Peyer's patch (tissue), 4 donors: ENCODE measurements around the gene CYP4Z1.

Source experiments
- POLR2A ChIP-seq, 2 donors: fragments of 450-650 bp; IDR thresholded peaks; one replicate each; pipeline ENCODE4 v1.5.1; 2017; ENCODE audit warnings: antibody characterized with exemption in 2 of 2, mild to moderate bottlenecking in 2 of 2, moderate library complexity in 2 of 2
- TF ChIP-seq, protein P1 (sequence below), 6 experiments: fragments of 450-650 bp in 4 of 6; fragments of 200-600 bp in 2 of 6; sonication (generic) in 1 of 6; IDR thresholded peaks; one replicate each; pipeline ENCODE4 v1.5.1; 2017 to 2019; ENCODE audit warnings: antibody characterized with exemption in 6 of 6, mild to moderate bottlenecking in 3 of 6, moderate library complexity in 1 of 6

DNA sequence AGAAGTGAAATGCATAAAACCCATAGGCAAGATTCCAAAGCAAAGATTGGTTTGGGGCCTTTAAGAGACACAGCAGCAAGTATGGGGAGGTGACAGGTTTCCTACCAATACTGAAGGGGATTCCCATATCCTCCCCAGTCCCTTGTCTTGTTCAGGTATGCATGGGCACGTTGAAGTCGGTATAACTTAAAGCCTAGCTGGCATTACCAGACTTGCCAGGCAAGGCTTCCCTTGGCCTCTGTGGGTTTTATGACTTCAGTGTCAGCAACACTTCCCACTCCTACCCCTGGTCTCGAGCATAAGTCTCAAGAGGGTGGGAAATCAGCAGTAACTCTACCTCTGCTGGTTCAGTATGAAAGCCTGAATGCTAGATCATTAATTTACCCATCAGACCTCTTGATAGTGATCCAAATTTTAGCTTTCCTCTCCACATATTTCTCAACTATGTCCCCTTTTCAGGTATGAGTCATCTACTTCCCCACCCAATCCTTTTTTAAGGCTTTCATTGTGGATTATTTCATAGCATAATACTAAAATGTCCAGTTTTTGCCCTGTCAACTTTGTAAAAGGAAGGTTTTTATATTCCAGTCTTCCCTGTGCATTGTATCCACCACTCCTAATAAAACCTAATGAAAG is 36.7 kb upstream of the CYP4Z1 start:
- TF ChIP-seq POLR2A (IDR thresholded peaks at IDR 0.05) = no peak
- TF ChIP-seq, protein P1, sequence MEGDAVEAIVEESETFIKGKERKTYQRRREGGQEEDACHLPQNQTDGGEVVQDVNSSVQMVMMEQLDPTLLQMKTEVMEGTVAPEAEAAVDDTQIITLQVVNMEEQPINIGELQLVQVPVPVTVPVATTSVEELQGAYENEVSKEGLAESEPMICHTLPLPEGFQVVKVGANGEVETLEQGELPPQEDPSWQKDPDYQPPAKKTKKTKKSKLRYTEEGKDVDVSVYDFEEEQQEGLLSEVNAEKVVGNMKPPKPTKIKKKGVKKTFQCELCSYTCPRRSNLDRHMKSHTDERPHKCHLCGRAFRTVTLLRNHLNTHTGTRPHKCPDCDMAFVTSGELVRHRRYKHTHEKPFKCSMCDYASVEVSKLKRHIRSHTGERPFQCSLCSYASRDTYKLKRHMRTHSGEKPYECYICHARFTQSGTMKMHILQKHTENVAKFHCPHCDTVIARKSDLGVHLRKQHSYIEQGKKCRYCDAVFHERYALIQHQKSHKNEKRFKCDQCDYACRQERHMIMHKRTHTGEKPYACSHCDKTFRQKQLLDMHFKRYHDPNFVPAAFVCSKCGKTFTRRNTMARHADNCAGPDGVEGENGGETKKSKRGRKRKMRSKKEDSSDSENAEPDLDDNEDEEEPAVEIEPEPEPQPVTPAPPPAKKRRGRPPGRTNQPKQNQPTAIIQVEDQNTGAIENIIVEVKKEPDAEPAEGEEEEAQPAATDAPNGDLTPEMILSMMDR (IDR thresholded peaks at IDR 0.05) = no peak
